Upper lobe of left lung (tissue), 6 donors: ENCODE results near the gene RBPJ. TPM values are rescaled to one million over a fixed set of nuclear protein-coding genes. Genes with fewer than 3 reads are reported as not detected.

Source experiments
- ATAC-seq, 2 donors: fragments of 200-7000 bp; cut with Tn5 transposase; one replicate each; pipeline ENCODE4 v1.9.1; 2022; ENCODE audit warnings: mild to moderate bottlenecking in 2 of 2, moderate library complexity in 2 of 2; ENCODE audit not compliant: low FRiP score in 2 of 2
- DNase-seq, 2 donors: peaks; one replicate each; pipeline ENCODE4 v3.0.0-alpha.2; 2019 to 2020
- H3K27ac ChIP-seq, 4 donors: fragments of 200-600 bp; sonication (generic); one replicate each; pipeline ENCODE4 v1.5.1; 2016 to 2019
- H3K27me3 ChIP-seq, 4 donors: fragments of 200-600 bp; sonication (generic); one replicate each; pipeline ENCODE4 v1.5.1; 2017 to 2019
- H3K36me3 ChIP-seq, 4 donors: fragments of 200-600 bp; sonication (generic); one replicate each; pipeline ENCODE4 v1.5.1; 2016 to 2019
- H3K4me1 ChIP-seq, 4 donors: fragments of 200-600 bp; sonication (generic); one replicate each; pipeline ENCODE4 v1.5.1; 2018 to 2019
- H3K4me3 ChIP-seq, 4 donors: fragments of 200-600 bp; sonication (generic); one replicate each; pipeline ENCODE4 v1.5.1; 2017 to 2019; ENCODE audit warnings: mild to moderate bottlenecking in 2 of 4, moderate library complexity in 1 of 4
- H3K9me3 ChIP-seq, 4 donors: fragments of 200-600 bp; sonication (generic); one replicate each; pipeline ENCODE4 v1.5.1; 2018 to 2019
- CTCF ChIP-seq, 6 experiments: fragments of 450-650 bp in 4 of 6; fragments of 200-600 bp in 2 of 6; sonication (generic) in 2 of 6; IDR thresholded peaks; one replicate each; pipeline ENCODE4 v1.5.1; 2016 to 2019; ENCODE audit warnings: antibody characterized with exemption in 6 of 6
- EP300 ChIP-seq, 4 donors: sonication (generic); formaldehyde crosslinking; IDR thresholded peaks; one replicate each; pipeline ENCODE4 v1.5.1; 2017; ENCODE audit warnings: antibody characterized with exemption in 4 of 4, control low read depth in 2 of 4
- POLR2A ChIP-seq, 4 donors: fragments of 450-650 bp; IDR thresholded peaks; one replicate each; pipeline ENCODE4 v1.5.1; 2016 to 2017; ENCODE audit warnings: antibody characterized with exemption in 4 of 4, mild to moderate bottlenecking in 2 of 4
- POLR2AphosphoS5 ChIP-seq, 2 donors: sonication (generic); formaldehyde crosslinking; IDR thresholded peaks; one replicate each; pipeline ENCODE4 v1.5.1; 2017; ENCODE audit warnings: antibody characterized with exemption in 2 of 2
- WGBS, 2 donors: methylation state at CpG; one replicate each; pipeline ENCODE4 v1.1.5; 2017 to 2018; 5-methylcytosine and 5-hydroxymethylcytosine counted together
- total RNA-seq, 6 donors: library from RNA; depleted of rRNA in 4 of 6; stranded (reverse); fragments of >200 nt in 4 of 6; gene quantifications; one replicate each; pipeline versions ENCODE4 v1.1.0 to v1.2.1, GENCODE V29; 2016 to 2021
- donor health status: DM: no; HTN: no; CAD: no; lungs with moderate emphysema.
- donor health status: DM: no; HTN: yes; CAD: no; lungs with severe emphysema.

Gene RBPJ
- total RNA-seq, 6 donors from 2014 or later: 59.4 to 93.2 (median 79.4) TPM

GRCh38 chr4:26484032-26484515 lies 163.3 kb downstream of the RBPJ start:
- no peak for TF ChIP-seq POLR2A (IDR thresholded peaks at IDR 0.05)
- no peak for TF ChIP-seq CTCF (IDR thresholded peaks at IDR 0.05)
- TF ChIP-seq POLR2AphosphoS5 (IDR thresholded peaks at IDR 0.05): no peak
- TF ChIP-seq EP300 (IDR thresholded peaks at IDR 0.05): no peak
- H3K27ac ChIP-seq: no peak overlapping the region
- H3K4me3 ChIP-seq: no peak overlapping the region
- DNase-seq (no peak), ATAC-seq (no peak)
- H3K4me1 ChIP-seq: no peaks in the 10 kb centered on the region
- 57 to 66% methylated on average over 2 of the region's 2 CpGs for WGBS, 2 donors
- H3K9me3 ChIP-seq: no peaks in the 10 kb centered on the region
- no peaks in the 10 kb centered on the region for H3K36me3 ChIP-seq
- no peaks in the 10 kb centered on the region for H3K27me3 ChIP-seq

GRCh38 chr4:26484516-26484915 lies 163.7 kb downstream of the RBPJ start:
- Histone ChIP-seq H3K4me3 (no peak overlapping the region), H3K4me1 (no peaks in the 10 kb centered on the region), H3K27ac (no peak overlapping the region), H3K9me3 (no peaks in the 10 kb centered on the region), H3K36me3 (no peaks in the 10 kb centered on the region), H3K27me3 (no peaks in the 10 kb centered on the region)
- WGBS, 2 donors: 84 to 94% methylated on average over 5 of the region's 5 CpGs
- ATAC-seq (no peak), DNase-seq (no peak)
- TF ChIP-seq EP300 (IDR thresholded peaks at IDR 0.05) (no peak), POLR2A (IDR thresholded peaks at IDR 0.05) (no peak), CTCF (IDR thresholded peaks at IDR 0.05) (no peak), POLR2AphosphoS5 (IDR thresholded peaks at IDR 0.05) (no peak)

Other genes starting within 250 kb of the RBPJ start
- not detected for gene CCKAR, start 169.5 kb downstream of the RBPJ start, total RNA-seq